Measurements from ENCODE around the gene SLC1A7.

SLC1A7 gene

DNA sequence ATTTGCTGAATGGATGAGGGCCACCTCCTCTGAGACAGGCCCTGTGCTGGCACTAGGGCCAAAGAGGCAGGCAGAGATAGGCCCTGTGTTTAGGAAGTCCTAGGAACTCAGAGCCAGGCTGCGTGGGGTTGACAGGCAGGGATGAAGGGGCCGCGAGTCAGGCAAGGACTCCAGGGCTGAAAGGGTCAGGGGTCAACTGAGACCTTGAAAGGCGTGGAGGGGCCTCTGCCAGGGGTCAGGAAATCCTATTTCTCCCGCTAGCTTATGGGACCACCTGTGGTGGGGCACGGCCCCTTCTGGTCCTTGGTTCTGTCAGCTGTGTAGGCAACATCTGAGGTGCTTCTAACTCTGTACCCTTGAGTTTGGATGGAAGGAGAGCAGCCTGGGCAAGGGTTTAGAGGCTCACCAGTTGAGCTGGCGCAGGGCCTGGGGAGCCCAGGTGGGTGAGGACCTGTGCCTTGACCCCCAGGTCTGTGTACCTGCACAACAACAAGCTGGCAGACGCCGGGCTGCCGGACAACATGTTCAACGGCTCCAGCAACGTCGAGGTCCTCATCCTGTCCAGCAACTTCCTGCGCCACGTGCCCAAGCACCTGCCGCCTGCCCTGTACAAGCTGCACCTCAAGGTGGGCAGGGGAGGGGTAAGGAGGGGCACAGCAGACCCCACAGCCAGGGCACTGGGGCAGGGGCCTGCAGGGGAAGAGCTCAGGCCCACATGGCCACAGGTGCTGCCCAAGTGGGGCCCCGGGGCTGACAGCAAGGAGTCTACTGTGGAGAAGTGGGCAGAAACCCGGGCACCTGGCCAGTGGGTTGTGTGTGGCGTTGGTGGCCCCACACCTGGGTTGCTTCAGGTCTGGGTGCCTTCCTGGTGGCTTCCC is 65.5 kb downstream of the SLC1A7 start:
- DNase-seq (ENCODE audit: extremely low read depth in 1 of 2, low read depth in 1 of 2) = no peak

DNA sequence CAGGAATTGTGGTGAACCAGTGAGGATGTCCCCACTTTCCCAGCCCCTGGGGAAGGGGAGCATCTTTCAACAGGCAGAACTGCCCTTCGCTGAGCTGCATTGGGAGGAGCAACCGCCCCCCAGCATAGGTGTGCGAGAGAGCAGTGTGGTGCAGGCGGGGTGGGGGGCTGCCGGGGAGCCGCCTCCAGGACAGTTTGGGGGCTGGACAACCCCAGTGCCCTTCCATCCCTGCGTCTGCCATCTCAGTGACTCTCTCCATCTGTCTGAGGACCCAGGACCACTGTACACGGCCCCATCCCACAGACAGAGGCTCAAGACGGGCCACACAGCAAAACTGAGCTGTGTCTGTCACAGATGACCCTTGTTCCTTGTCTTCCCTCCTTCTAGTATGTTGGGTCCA is 66.3 kb downstream of the SLC1A7 start:
- no peak for DNase-seq (ENCODE audit: extremely low read depth in 1 of 2, low read depth in 1 of 2)

DNA sequence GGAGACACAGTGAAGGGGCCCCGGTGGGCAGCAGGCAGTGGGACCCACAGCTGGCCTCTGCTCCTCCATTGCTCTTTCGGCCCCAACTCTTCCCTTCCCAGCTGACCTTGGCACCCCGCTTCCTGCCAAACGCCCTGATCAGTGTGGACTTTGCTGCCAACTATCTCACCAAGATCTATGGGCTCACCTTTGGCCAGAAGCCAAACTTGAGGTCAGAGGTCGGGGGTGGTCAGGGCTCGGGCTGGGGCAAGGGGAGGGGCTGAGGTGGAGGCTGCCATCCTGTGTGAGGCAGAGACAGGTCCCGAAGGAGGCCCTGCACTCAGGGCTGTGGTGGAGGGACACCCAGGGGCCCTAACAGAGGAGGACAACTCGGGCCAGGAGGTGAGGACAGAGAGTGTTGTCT is 66.7 kb downstream of the SLC1A7 start:
- no peak for DNase-seq (ENCODE audit: extremely low read depth in 1 of 2, low read depth in 1 of 2)

DNA sequence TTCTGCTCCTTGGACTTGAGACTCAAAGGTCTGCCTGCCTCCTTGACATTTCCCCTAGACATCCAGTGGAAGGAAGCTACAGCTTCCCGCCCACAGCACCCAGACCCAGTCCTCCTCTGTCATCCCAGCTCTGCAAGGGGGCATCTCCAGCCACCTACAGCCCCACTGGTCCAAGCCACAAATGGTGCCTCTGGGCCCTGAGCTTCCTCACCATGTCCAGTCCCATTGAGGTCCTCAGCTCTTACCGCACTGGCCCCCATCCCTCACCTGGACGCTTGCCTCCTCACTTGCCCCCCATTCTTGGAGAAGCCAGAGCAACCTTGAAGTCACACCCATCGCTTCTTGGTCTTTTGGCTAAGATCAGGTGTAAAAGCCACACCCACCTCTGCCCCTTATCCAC is 67.2 kb downstream of the SLC1A7 start:
- DNase-seq (ENCODE audit: extremely low read depth in 1 of 2, low read depth in 1 of 2) = no peak

DNA sequence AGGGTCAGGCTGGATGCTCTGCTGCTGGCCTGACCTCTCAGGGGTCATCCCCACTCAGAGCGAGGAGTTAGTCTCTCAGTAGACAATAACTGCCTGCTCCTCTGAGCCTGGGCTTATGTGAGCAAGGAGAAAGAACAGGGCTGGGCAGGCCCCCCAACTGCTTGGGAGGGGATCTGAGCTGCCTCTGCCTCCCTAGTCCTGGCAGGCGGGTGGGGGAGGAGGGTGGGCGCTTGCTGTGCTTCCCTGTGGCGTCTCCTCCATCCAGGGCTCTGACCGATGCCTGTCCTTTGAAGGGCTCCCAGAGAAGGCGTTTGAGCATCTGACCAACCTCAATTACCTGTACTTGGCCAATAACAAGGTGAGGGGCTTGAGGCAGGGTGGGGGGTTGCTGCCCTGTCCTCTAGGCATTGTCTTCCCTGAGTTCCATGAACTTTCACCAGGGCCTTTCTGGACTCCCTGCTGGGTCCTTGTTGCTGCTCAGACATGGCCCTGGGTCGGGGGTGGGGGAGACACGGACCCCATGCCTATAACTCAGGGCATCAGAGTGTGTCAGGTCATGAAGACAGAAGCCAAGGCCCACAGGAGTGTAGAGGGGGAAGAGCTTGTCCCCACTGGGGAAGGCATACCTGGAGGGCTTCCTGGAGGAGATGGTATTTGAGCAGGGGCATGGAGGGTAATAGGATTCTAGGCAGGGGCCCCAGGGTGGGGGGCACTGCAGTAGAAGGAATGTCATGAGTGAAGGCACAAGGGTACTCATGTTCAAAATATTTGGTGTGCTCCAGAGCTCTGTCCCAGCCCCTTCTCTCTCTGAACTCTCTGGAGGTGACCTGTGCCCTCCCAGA is 67.9 kb downstream of the SLC1A7 start:
- no peak for DNase-seq (ENCODE audit: extremely low read depth in 1 of 2, low read depth in 1 of 2)

DNA sequence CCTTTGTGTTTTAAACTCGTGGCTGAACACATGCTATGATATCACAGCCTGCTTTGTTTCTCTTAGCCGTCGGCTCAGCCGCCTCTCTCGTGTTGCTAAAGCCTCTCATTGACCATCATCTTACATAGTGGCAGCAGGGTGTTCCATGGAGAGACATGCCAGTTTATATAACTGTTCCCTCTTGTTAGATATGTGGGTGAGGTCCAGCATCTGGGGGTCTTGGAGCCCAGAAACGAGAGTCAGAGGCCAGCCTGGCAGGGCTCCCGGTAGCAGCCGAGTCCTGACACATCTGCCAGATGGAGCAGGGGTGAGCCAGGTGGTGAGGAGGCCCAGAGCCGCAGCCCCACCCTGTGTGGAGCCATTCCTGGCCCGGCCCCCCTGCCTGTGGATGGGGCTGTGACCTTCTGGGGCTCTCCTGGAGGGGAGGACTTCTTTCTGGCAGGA is 68.5 kb downstream of the SLC1A7 start:
- DNase-seq (ENCODE audit: extremely low read depth in 1 of 2, low read depth in 1 of 2) = no peak

DNA sequence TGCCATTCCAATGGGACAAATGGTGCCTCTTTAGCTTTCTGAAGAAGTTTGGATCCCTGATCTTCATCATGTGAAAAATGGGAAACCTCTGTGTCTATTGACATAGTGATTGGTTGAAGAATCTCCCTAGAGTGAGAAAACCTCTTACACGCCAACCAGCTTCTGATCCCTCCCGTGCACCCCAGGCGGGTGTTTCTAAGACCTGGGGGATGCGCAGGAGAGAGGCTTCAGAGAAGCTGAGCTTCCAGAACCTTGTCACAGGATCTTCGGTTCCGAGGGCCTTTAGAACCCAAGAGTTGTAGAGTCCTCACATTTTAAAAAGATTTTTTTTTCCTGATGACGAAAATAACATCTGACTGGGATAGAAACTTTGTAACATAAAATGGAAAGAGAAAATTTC is 69.2 kb downstream of the SLC1A7 start:
- DNase-seq (ENCODE audit: extremely low read depth in 1 of 2, low read depth in 1 of 2) = no peak

DNA sequence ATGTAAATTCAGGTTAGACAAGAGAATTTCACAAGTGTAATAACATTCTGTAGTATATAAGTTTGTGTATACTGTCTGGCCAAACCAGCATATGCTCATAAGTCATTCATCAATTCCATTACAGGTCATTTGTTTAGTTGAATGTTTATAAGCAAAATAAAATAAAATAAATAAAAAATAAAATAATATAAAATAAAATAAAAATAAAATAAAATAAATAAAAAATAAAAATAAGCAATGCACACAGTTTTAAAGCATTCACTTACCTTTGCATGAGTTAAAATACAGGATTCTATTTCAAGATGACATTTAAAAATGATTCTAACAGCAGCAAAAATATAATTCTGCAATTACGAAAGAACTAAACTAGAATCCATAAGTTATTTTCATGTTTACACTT is 70.5 kb downstream of the SLC1A7 start:
- DNase-seq (ENCODE audit: extremely low read depth in 1 of 2, low read depth in 1 of 2) = no peak

DNA sequence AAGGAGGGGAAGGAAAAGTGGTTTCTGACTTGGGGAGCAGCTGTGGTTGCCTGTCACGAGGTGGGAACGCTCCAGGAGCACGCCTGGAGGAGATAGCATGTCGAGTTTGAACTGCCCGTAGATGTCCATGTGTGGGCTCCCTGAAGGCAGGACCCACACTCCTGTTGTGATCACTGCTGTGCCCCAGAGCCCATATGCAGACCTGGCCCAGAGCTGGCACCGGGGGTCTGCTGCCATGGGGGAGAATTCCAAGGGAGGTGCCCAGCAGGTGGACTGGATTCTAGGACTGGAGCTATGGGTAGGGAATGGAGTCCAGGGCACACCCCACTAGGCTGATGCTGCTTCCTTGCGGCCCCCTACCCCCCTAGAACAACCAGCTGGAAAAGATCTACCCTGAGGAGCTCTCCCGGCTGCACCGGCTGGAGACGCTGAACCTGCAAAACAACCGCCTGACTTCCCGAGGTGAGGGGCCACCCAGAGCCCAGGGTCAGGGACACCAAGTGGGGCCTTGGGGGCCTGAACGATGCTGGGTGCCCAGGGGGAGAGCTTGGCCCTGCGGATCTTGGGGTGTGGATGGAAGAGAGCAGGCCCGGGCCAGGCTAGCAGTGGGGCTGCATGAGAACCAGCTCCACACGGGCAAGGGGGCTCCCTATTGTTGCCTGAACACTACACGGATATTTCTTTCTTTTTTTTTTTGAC is 71.1 kb downstream of the SLC1A7 start:
- DNase-seq (ENCODE audit: extremely low read depth in 1 of 2, low read depth in 1 of 2) = no peak

DNA sequence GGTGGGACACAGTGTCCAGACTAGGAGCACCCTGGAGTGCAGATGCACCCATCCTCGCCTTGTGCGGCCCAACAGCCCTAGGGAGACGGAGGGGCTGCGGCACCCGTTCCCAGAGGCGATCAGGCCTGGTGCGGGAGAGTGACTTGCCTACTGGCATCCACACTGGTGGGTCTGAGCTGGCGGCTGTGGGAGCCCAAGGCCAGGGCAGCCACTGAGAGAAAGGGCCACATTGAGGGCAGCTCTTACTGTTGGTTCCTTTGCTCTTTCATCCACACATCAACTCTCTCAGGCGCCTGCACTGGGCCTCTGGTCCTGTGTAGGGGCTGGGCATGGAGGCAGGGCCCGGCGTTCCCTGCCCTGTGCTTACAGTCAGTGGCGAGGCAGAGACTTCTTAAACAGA is 71.8 kb downstream of the SLC1A7 start:
- no peak for DNase-seq (ENCODE audit: extremely low read depth in 1 of 2, low read depth in 1 of 2)

DNA sequence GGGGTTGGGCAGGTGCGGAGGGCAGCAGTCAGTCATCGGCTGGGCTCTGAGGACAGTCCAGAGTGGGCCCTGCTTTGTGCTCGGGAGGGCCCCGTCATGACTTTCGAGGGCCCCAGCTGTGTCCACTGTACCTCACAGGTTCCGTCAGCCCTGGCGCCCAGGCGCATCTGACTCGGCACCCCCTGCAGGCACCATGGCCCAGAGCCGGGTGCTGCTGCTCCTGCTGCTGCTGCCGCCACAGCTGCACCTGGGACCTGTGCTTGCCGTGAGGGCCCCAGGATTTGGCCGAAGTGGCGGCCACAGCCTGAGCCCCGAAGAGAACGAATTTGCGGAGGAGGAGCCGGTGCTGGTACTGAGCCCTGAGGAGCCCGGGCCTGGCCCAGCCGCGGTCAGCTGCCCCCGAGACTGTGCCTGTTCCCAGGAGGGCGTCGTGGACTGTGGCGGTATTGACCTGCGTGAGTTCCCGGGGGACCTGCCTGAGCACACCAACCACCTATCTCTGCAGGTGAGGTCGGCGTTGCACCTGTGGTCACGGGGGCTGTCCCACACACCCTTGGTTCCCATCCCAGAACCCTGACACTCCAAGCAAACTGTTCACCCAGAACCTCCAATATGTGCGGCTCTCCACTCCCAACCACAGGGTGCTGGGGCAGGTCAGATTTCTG is 72.6 kb downstream of the SLC1A7 start:
- no peak for DNase-seq (ENCODE audit: extremely low read depth in 1 of 2, low read depth in 1 of 2)

DNA sequence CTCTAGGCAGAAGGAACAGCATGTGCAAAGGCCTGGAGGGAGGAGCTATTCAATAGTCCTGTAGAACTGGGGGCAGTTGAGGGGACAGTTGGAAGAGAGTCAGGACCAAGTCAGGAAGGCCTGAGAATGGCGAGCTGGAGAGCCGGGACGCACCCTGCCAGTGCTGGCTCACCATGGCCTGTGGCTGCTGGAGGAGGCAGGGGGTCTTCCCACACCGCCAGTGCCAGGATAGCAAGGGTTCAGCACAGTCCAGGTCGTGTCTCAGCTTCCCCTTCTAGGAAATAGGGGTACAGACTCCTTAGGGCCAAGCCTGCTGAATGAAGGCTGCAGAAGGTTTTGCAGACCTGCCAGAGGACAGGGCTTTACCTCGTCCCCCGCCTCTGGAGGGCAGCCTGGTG is 73.2 kb downstream of the SLC1A7 start:
- DNase-seq (ENCODE audit: extremely low read depth in 1 of 2, low read depth in 1 of 2) = no peak

DNA sequence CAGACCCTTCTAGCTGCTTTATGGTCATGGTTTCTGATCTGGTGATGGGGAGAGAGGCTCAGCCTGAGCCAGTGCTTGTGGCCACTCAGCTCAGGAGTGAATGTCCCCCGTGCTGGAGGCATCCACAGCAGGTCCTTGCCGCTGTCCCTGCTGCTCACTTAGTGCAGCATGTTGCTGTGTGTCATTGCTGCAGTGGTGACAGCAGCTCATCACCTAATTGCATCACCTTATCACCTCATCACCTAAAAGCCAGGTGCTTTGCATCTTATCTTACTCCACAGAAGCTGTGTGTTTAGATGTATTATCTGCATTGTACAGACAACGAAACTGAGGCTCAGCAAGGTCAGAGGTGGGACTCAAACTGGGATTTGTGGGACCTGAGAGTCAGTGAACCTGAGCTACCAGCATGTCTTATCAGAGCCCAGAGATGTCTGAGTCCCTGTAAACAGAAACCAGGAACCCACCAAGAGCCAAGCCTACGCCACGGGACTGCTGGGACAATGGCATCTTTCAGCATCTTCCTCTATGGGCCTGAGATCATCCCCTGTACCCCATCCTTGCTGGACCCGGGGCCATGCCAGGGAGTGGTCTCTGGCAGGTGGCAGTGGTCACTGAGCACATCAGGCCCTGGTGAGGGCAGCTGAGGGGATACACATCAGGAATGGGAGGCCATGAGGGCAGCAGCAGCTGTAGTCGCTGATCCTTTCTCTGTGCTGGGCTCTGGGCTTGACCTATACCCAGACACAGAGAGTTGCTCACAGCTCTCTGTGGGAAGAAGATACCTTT is 73.9 kb downstream of the SLC1A7 start:
- DNase-seq (ENCODE audit: extremely low read depth in 1 of 2, low read depth in 1 of 2) = no peak

DNA sequence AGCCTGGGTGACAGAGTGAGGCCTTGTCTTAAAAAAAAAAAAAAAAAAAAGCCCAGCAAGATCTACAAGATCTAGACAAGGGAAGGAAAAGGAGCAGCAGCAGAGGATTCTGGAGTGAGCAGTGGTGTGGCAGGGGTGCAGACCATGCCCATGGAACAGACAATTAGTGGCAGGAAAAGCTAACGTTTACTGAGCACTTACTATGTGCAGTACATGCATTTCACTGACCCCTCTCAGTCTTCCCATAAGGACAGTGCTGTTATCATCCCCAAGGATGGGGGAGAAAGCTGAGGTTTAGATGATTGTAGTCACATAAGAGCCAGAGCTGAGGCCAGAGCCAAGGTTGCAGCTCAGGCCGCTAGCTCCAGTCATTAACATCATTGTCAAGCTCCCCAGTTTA is 74.6 kb downstream of the SLC1A7 start:
- DNase-seq (ENCODE audit: extremely low read depth in 1 of 2, low read depth in 1 of 2) = no peak

DNA sequence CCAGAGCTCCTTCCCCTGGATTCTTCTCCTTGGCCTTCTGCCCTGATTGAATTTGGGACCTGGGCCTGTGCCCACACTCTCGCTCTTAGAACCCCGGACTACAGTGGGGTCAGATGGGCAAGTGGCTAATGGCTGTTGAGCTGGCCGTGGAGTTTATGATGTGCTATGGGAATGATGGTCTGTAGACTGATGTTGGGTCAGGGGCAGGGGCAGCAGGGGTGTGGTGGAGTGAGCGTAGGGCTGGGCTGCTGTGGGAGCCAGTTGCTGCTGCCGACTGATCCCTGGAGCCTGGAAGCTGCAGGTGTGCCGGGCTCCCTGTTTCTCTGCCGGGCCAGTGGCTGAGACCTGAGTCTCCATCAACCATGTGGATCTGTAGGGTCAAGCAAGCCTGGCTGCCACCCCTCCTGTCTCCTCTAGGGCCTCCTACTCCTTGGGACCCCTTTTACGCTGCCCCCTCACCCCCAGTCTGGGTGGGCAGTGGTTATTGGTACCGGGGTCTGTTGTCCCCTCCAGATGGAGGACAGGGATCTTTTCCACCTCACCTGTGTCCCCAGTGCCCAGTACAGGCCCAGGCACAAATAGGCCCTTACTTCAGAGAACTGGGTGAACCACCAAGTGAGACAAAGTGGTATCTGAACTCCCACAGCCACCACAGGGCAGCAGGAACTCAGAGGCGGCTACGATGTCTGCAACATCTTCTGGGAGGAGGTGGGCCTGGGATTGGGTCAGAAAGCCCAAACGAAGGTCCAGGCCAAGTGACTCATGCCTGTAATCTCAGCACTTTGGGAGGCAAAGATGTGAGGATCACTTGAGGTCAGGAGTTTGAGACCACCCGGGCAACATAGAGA is 75.3 kb downstream of the SLC1A7 start:
- no peak for DNase-seq (ENCODE audit: extremely low read depth in 1 of 2, low read depth in 1 of 2)

DNA sequence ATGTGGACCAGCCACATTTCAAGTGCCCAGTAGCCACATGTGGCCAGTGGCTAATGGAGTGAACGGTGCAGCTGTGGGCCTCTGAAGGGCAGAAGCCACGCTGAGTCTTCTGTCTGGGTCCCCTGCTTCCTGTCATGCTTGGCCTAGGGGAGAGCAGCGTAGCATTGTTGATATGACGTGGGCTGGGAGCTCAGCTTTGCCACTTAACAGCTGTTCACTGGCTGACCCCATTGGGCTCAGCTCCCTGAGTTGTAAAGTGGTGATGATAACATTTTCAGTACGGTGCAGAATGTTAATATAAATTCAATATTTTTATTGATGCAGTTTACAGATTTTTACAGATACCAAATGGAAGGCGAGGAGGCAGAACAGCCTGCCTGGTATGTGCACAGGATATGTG is 76.0 kb downstream of the SLC1A7 start:
- no peak for DNase-seq (ENCODE audit: extremely low read depth in 1 of 2, low read depth in 1 of 2)

DNA sequence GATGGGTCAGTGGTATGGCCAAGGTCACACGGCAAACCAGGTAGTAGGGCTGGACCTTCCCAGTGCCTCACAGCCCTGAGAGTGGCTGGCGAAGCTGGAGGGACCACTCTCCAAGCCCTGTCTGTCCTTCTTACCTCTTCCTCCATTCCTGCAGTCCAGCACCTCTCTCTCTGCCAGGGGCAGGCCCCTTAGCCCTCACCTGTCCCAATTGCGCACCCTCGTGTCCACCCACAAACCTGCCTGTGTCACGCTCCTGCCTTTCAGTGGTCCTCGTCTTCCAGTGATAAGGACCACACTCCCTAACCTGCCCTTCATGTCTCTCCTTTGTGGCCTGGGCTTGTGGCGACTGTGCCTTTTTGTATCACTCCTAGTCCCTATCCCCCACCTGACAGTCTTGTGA is 77.0 kb downstream of the SLC1A7 start:
- no peak for DNase-seq (ENCODE audit: extremely low read depth in 1 of 2, low read depth in 1 of 2)

DNA sequence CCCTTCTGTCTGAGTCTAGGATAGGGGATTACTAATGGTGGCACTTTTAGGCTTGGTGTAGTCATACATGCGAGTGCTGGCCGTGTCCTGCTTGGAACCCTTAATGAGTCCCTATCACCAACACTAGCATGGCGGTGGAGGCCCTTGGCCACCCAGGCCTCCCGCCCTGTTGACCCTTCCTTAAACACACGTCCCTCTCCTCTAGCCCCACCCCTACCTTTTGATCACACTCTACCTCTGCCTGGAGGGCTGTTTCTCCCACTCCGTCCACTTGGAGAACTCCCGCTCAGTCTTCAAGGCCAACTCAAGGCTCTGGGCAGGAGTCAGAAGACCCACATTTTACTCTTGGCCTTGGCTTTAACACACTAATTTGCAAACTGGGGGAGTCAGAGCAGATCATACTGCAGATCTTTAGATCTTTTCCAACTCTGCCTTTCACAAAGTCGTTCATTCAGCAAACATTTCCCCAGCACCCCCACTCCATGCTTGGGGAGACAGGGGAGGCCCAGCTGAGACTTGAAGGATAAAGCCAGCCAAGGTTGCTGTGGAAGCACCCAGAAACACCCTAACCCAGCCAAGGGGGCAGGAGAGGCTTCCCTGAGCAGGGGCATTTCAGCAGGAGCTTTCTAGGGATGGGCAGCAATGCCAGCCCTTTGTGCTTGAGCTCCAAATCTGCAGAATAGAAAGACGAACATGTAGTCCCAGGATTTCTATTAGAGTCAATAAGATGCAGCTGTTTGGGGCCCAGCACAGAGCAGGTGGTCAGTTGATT is 78.5 kb downstream of the SLC1A7 start:
- DNase-seq (ENCODE audit: extremely low read depth in 1 of 2, low read depth in 1 of 2) = no peak

Data from activated CD8-positive, alpha-beta memory T cell treated with anti-CD3 and anti-CD28 coated beads for 1 hour (primary cell).